H1 (cell line): ENCODE measurements around the gene RAB11A. TPM values are rescaled to one million over a fixed set of nuclear protein-coding genes. Genes with fewer than 3 reads are reported as not detected.

ENCODE experiments used
- CTCF ChIA-PET: fragments of 300-600 bp; sonication (Branson Sonifier 250); formaldehyde crosslinking; loops from one replicate; lab custom pipeline; 2021; ENCODE audit not compliant: partially characterized antibody; lab: Charles Lee
- POLR2A ChIA-PET: fragments of 300-600 bp; sonication (Branson Sonifier 250); formaldehyde crosslinking; loops from one replicate; lab custom pipeline; 2021; ENCODE audit warnings: inconsistent platforms; ENCODE audit not compliant: partially characterized antibody; lab: Charles Lee
- DNase-seq, 2 experiments: peaks; one replicate each; pipeline versions ENCODE4 v3.0.0 to v3.0.0-alpha.2; 2010 to 2022; ENCODE audit warnings: low spot score in 2 of 2, low read depth in 1 of 2, mixed read lengths in 1 of 2
- FAIRE-seq: peaks from 2 replicates; lab custom pipeline; 2011; peaks lifted over from hg19 to GRCh38; lab: Jason Lieb, UNC
- H2AFZ ChIP-seq: 2 replicates; pipeline ENCODE4 v1.8.1; 2012; ENCODE audit warnings: low read length, inconsistent platforms
- H2AK5ac ChIP-seq: 2 replicates; pipeline ENCODE4 v1.6.1; 2013; ENCODE audit warnings: low read depth, low read length
- H2BK120ac ChIP-seq: replicated peaks from 2 replicates; pipeline ENCODE3; 2013; ENCODE audit warnings: low read depth, low read length, inconsistent platforms
- H2BK12ac ChIP-seq: 2 replicates; pipeline ENCODE4 v1.6.1; 2013; ENCODE audit warnings: low read depth, low read length
- H2BK15ac ChIP-seq: 2 replicates; pipeline ENCODE4 v1.6.1; 2013; ENCODE audit warnings: low read length
- H2BK20ac ChIP-seq: 2 replicates; pipeline ENCODE4 v1.6.1; 2013; ENCODE audit warnings: low read length
- H2BK5ac ChIP-seq: 2 replicates; pipeline ENCODE4 v1.6.1; 2013; ENCODE audit warnings: low read depth, low read length
- H3K14ac ChIP-seq: 2 replicates; pipeline ENCODE4 v1.6.1; 2013; ENCODE audit warnings: inconsistent platforms; ENCODE audit not compliant: insufficient read length
- H3K18ac ChIP-seq: 2 replicates; pipeline ENCODE4 v1.6.1; 2013; ENCODE audit warnings: low read length; ENCODE audit errors: extremely low read depth
- H3K23ac ChIP-seq: 2 replicates; pipeline ENCODE4 v1.6.1; 2013; ENCODE audit warnings: inconsistent platforms; ENCODE audit not compliant: insufficient read length
- H3K23me2 ChIP-seq: 2 replicates; pipeline ENCODE4 v1.6.1; 2013; ENCODE audit warnings: low read depth, low read length
- H3K27ac ChIP-seq: 2 replicates; pipeline ENCODE4 v1.6.1; 2011; ENCODE audit warnings: low read depth, low read length, inconsistent platforms
- H3K27me3 ChIP-seq, 4 experiments: replicated peaks in 1 of 4; 1 replicate in 1 of 4; 2 replicates in 3 of 4; pipeline versions ENCODE4 v1.6.1 to v1.8.1; 2011 to 2013; ENCODE audit warnings: low read length in 3 of 4, mild to moderate bottlenecking in 3 of 4, inconsistent platforms in 2 of 4, mixed read lengths in 2 of 4, moderate library complexity in 1 of 4; ENCODE audit not compliant: control insufficient read depth in 3 of 4, insufficient read depth in 3 of 4; ENCODE audit errors: extremely low read depth in 1 of 4
- H3K36me3 ChIP-seq, 4 experiments: 2 replicates each; pipeline versions ENCODE4 v1.6.1 to v1.8.1; 2011 to 2013; ENCODE audit warnings: mild to moderate bottlenecking in 4 of 4, low read length in 3 of 4, moderate library complexity in 2 of 4, control low read depth in 1 of 4, inconsistent platforms in 1 of 4; ENCODE audit not compliant: insufficient read depth in 4 of 4, control insufficient read depth in 2 of 4
- H3K4ac ChIP-seq: replicated peaks from 2 replicates; pipeline ENCODE3; 2013; ENCODE audit warnings: low read length, low read depth, mixed read lengths, inconsistent platforms; ENCODE audit not compliant: insufficient read length
- H3K4me1 ChIP-seq, 4 experiments: replicated peaks in 1 of 4; 1 replicate in 1 of 4; 2 replicates in 3 of 4; pipeline versions ENCODE4 v1.6.1 to v1.8.1; 2011 to 2013; ENCODE audit warnings: low read length in 3 of 4, inconsistent platforms in 2 of 4, mixed read lengths in 1 of 4; ENCODE audit not compliant: insufficient read depth in 4 of 4, control insufficient read depth in 3 of 4
- H3K4me2 ChIP-seq, 2 experiments: 2 replicates each; pipeline versions ENCODE4 v1.6.1 to v1.8.1; 2011 to 2013; ENCODE audit warnings: low read depth in 2 of 2, low read length in 2 of 2, control low read depth in 1 of 2, inconsistent platforms in 1 of 2, mild to moderate bottlenecking in 1 of 2; ENCODE audit not compliant: insufficient read depth in 1 of 2
- H3K4me3 ChIP-seq, 4 experiments: fragments of 200-600, 300-600 bp in 1 of 4; sonication (generic), shearing (Covaris generic), sonication (Bioruptor Twin) in 1 of 4; 2 replicates each; pipeline versions ENCODE4 v1.5.1 to v1.8.1; 2011 to 2016; ENCODE audit warnings: low read length in 4 of 4, low read depth in 3 of 4, control low read depth in 2 of 4, inconsistent platforms in 2 of 4, mild to moderate bottlenecking in 2 of 4, mixed read lengths in 1 of 4, moderate library complexity in 1 of 4; ENCODE audit not compliant: insufficient read depth in 2 of 4; ENCODE audit errors: extremely low read depth in 1 of 4
- H3K56ac ChIP-seq: replicated peaks from 2 replicates; pipeline ENCODE3; 2013; ENCODE audit warnings: low read depth, mild to moderate bottlenecking, mixed read lengths, low read length, inconsistent platforms; ENCODE audit not compliant: insufficient read length
- H3K79me1 ChIP-seq: 2 replicates; pipeline ENCODE4 v1.6.1; 2013; ENCODE audit warnings: low read depth, low read length, control low read depth
- H3K79me2 ChIP-seq, 2 experiments: 2 replicates each; pipeline versions ENCODE4 v1.6.1 to v1.8.1; 2012 to 2013; ENCODE audit warnings: low read length in 2 of 2, mild to moderate bottlenecking in 2 of 2, inconsistent platforms in 1 of 2; ENCODE audit not compliant: insufficient read depth in 2 of 2, control insufficient read depth in 1 of 2
- H3K9ac ChIP-seq, 4 experiments: replicated peaks in 1 of 4; 1 replicate in 1 of 4; 2 replicates in 3 of 4; pipeline versions ENCODE4 v1.6.1 to v1.8.1; 2011 to 2013; ENCODE audit warnings: low read depth in 3 of 4, low read length in 3 of 4, control low read depth in 2 of 4, mild to moderate bottlenecking in 2 of 4, moderate library complexity in 2 of 4, inconsistent platforms in 1 of 4; ENCODE audit errors: extremely low read depth in 1 of 4
- H3K9me3 ChIP-seq, 2 experiments: 2 replicates each; pipeline versions ENCODE4 v1.6.1 to v1.8.1; 2012 to 2013; ENCODE audit warnings: mild to moderate bottlenecking in 2 of 2, moderate library complexity in 2 of 2, control low read depth in 1 of 2, inconsistent platforms in 1 of 2, low read depth in 1 of 2, low read length in 1 of 2, mixed read lengths in 1 of 2; ENCODE audit not compliant: insufficient read depth in 2 of 2
- H4K20me1 ChIP-seq, 2 experiments: replicated peaks in 1 of 2; 2 replicates each; pipeline versions ENCODE3 to v1.8.1; 2011 to 2013; ENCODE audit warnings: inconsistent platforms in 2 of 2, low read length in 2 of 2, mild to moderate bottlenecking in 1 of 2; ENCODE audit not compliant: insufficient read depth in 2 of 2, control insufficient read depth in 1 of 2
- H4K5ac ChIP-seq: 2 replicates; pipeline ENCODE4 v1.6.1; 2013; ENCODE audit warnings: low read length, low read depth, mixed read lengths, inconsistent platforms; ENCODE audit not compliant: insufficient read length
- H4K8ac ChIP-seq: 2 replicates; pipeline ENCODE4 v1.8.0; 2013; ENCODE audit warnings: mild to moderate bottlenecking, moderate library complexity, low read length, inconsistent platforms; ENCODE audit not compliant: insufficient read depth; ENCODE audit errors: extremely low read depth
- H4K91ac ChIP-seq: replicated peaks from 2 replicates; pipeline ENCODE3; 2013; ENCODE audit warnings: low read length, mixed read lengths, inconsistent platforms; ENCODE audit not compliant: insufficient read length
- ASH2L ChIP-seq: fragments of 200-600, 300-600 bp; sonication (generic); IDR thresholded peaks from one replicate; pipeline ENCODE4 v1.7.1; 2017; ENCODE audit warnings: low read length
- ATF2 ChIP-seq: IDR thresholded peaks from 2 replicates; pipeline ENCODE4 v1.6.1; 2012; ENCODE audit warnings: low read length, inconsistent platforms
- BRCA1 ChIP-seq: IDR thresholded peaks from 2 replicates; pipeline ENCODE4 v1.6.1; 2012; ENCODE audit warnings: low read depth, low read length, improper control_type of control experiment
- CBX8 ChIP-seq: fragments of 300-800, 300-1000 bp; sonication (generic); IDR thresholded peaks from 2 replicates; pipeline ENCODE4 v1.7.1; 2016; ENCODE audit warnings: low read depth, low read length, borderline replicate concordance
- FOSL1 ChIP-seq: IDR thresholded peaks from 2 replicates; pipeline ENCODE4 v1.6.1; 2011; ENCODE audit warnings: mild to moderate bottlenecking, low read depth, low read length, moderate library complexity; ENCODE audit not compliant: insufficient read depth
- KDM1A ChIP-seq: fragments of 200-600, 300-600 bp; sonication (generic); IDR thresholded peaks from 2 replicates; pipeline ENCODE4 v1.7.1; 2016; ENCODE audit warnings: mild to moderate bottlenecking, low read length, borderline replicate concordance
- KDM5A ChIP-seq: fragments of 200-600 bp; IDR thresholded peaks from 2 replicates; pipeline ENCODE4 v1.7.1; 2012; ENCODE audit warnings: mild to moderate bottlenecking, low read length, inconsistent platforms, mixed read lengths
- NANOG ChIP-seq: IDR thresholded peaks from 2 replicates; pipeline ENCODE4 v1.6.1; 2011; ENCODE audit warnings: low read length, low read depth, mild to moderate bottlenecking, inconsistent platforms; ENCODE audit not compliant: insufficient read depth, poor library complexity, severe bottlenecking
- RBBP5 ChIP-seq: IDR thresholded peaks from 2 replicates; pipeline ENCODE4 v1.7.1; 2012; ENCODE audit warnings: low read depth, mild to moderate bottlenecking, inconsistent platforms, low read length, moderate library complexity, borderline replicate concordance
- RFX5 ChIP-seq: IDR thresholded peaks from 2 replicates; pipeline ENCODE4 v1.6.1; 2011; ENCODE audit warnings: low read depth, low read length, improper control_type of control experiment, borderline replicate concordance
- RNF2 ChIP-seq: fragments of 200-900, 300-1000 bp; sonication (generic); IDR thresholded peaks from 2 replicates; pipeline ENCODE4 v1.7.1; 2016; ENCODE audit warnings: borderline replicate concordance, low read depth, mild to moderate bottlenecking, antibody characterized with exemption, low read length; ENCODE audit not compliant: poor library complexity, severe bottlenecking; ENCODE audit errors: missing control alignments
- TAF7 ChIP-seq: optimal IDR thresholded peaks from 2 replicates; pipeline ENCODE3; 2011; ENCODE audit warnings: low read depth, mild to moderate bottlenecking, inconsistent platforms, low read length, moderate library complexity, borderline replicate concordance
- WGBS, 2 experiments: shearing (Covaris generic) in 1 of 2; methylation state at CpG; one replicate each; pipeline versions ENCODE4 v1.1.6 to v1.1.7; 2013 to 2015; ENCODE audit warnings: low lambda C conversion rate in 2 of 2, mixed read lengths in 2 of 2, inconsistent platforms in 1 of 2, low coverage in 1 of 2, missing lambda C conversion rate in 1 of 2; ENCODE audit not compliant: insufficient replicate concordance in 2 of 2, insufficient coverage in 1 of 2, insufficient read length in 1 of 2; ENCODE audit errors: extremely low coverage in 1 of 2, missing lambda C conversion rate in 1 of 2; 5-methylcytosine and 5-hydroxymethylcytosine counted together
- polyA plus RNA-seq, 7 experiments: library from polyadenylated mRNA; depleted of rRNA in 3 of 7; stranded (reverse) in 5 of 7; unstranded in 2 of 7; fragments of >200 nt in 5 of 7; fragments of 200-250 nt in 2 of 7; gene quantifications; 1 replicate in 5 of 7; 2 replicates in 1 of 7; 4 replicates in 1 of 7; pipeline versions ENCODE4 v1.2.1 to v1.2.3, GENCODE V29; 2011 to 2013; ENCODE audit warnings: missing spikeins in 2 of 7, mixed read lengths in 2 of 7
- total RNA-seq: library from RNA; stranded (reverse); fragmentation: NEBNext Ultra II Directional; extraction: Animal tissue kit (Norgen Biotek cat#: 25700); gene quantifications from 2 replicates; pipeline ENCODE4 v1.2.1, GENCODE V29; 2021

RAB11A gene
- total and polyA plus RNA-seq, 2 of the 8 experiments (the other 6 are each of a cell fraction or from before 2014, with no cell fraction given) = 211 to 254 TPM

- no peaks in the 10 kb centered on the region for H3K79me1 ChIP-seq
- H3K4me3 ChIP-seq = no peak overlapping the region
- H2BK12ac ChIP-seq = no peak overlapping the region
- no peak overlapping the region for H3K14ac ChIP-seq
- H3K36me3 ChIP-seq = no peaks in the 10 kb centered on the region
- H2BK15ac ChIP-seq = no peak overlapping the region
- H2BK20ac ChIP-seq = no peak overlapping the region
- no peak for DNase-seq
- no peaks in the 10 kb centered on the region for H3K27me3 ChIP-seq
- H3K23me2 ChIP-seq = no peaks in the 10 kb centered on the region
- no peak overlapping the region for H3K56ac ChIP-seq
- POLR2A ChIA-PET = no interaction called here
- H3K4me1 ChIP-seq = no peaks in the 10 kb centered on the region; a peak in 1 of 7 replicates
- no peak overlapping the region for H2BK5ac ChIP-seq
- no peaks in the 10 kb centered on the region for H3K79me2 ChIP-seq
- no peak overlapping the region for H3K18ac ChIP-seq
- no peak overlapping the region for H3K23ac ChIP-seq
- no peak for TF ChIP-seq KDM1A
- no peak for TF ChIP-seq KDM5A
- no peak for TF ChIP-seq ASH2L
- TF ChIP-seq RBBP5 = no peak
- no peak for TF ChIP-seq BRCA1
- TF ChIP-seq RNF2 = no peak
- no peak for TF ChIP-seq RFX5
- no peak for TF ChIP-seq TAF7
- no peak for TF ChIP-seq ATF2
- no peak for TF ChIP-seq FOSL1
- no peak for TF ChIP-seq CBX8
- no peak for TF ChIP-seq NANOG
- H2BK120ac ChIP-seq = no peak overlapping the region
- CTCF ChIA-PET = interaction anchor here (1.0 kb wide), 1 partner anchor 12 kb away, joined by 3 read pairs; no protein-coding TSS in a partner anchor
- H4K20me1 ChIP-seq = no peaks in the 10 kb centered on the region
- 88% methylated on average over 1 of the region's 1 CpG; no CpG with 5 or more reads in 1 of the 2 experiments for WGBS, 2 experiments
- no peak overlapping the region for H3K27ac ChIP-seq
- no peak overlapping the region for H4K5ac ChIP-seq
- no peak overlapping the region for H2AFZ ChIP-seq
- no peak overlapping the region for H3K4me2 ChIP-seq
- FAIRE-seq = no peak
- no peaks in the 10 kb centered on the region for H3K9me3 ChIP-seq
- H3K9ac ChIP-seq = no peak overlapping the region
- no peak overlapping the region for H2AK5ac ChIP-seq
- H3K4ac ChIP-seq = no peak overlapping the region
- H4K91ac ChIP-seq = no peak overlapping the region
- no peak overlapping the region for H4K8ac ChIP-seq
These were observed 68.2 kb downstream of the RAB11A start for GRCh38 chr15:65937476-65937875.
